ENCODE results near the gene PACSIN1. TPM values are rescaled to one million over a fixed set of nuclear protein-coding genes. Genes with fewer than 3 reads are reported as not detected.

Gene PACSIN1
- total RNA-seq, 4 donors from 2014 or later, result 1.2 TPM; not detected in 2

DNA sequence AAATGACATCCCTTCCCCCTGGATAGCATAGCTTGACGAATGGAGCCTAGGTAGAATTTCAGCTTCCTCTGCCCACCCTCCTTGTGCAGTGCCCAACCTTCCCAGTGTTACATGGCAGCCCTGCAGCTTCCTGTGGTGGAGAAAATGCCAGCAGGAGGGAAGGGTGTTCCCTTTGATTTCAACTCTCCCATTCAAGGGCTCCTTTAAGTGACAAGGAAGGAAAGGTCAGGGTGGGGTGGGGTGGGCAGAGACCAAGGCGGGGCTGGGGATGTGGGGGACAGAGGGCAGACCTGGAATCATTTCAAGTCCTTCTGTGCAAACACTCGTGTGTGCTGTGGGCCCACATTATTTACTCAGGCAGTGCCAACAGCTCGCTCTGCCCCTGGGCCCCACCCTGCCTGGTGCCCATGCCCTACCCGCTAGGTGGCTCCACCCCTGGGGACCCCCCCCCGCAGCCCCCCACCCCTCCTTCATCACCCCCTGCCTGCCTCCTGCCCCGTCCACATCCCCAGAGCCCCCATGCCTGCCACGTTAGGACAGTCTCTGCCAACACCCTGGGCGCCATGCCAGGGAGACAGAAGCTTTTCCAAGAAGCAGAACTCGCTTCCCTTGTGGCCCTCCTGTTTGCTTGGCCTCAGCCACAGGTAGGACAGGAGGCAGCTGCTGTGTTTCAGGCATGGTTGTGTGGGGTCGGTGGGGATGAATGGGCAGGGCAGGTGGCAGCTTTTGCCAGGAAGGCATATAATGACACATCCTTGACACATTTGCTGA is 80.9 kb downstream of the PACSIN1 start:
- TF ChIP-seq POLR2AphosphoS5 (IDR thresholded peaks at IDR 0.05) (no peak), EP300 (IDR thresholded peaks at IDR 0.05) (no peak), POLR2A (IDR thresholded peaks at IDR 0.05) (no peak)
- TF ChIP-seq, protein P1, sequence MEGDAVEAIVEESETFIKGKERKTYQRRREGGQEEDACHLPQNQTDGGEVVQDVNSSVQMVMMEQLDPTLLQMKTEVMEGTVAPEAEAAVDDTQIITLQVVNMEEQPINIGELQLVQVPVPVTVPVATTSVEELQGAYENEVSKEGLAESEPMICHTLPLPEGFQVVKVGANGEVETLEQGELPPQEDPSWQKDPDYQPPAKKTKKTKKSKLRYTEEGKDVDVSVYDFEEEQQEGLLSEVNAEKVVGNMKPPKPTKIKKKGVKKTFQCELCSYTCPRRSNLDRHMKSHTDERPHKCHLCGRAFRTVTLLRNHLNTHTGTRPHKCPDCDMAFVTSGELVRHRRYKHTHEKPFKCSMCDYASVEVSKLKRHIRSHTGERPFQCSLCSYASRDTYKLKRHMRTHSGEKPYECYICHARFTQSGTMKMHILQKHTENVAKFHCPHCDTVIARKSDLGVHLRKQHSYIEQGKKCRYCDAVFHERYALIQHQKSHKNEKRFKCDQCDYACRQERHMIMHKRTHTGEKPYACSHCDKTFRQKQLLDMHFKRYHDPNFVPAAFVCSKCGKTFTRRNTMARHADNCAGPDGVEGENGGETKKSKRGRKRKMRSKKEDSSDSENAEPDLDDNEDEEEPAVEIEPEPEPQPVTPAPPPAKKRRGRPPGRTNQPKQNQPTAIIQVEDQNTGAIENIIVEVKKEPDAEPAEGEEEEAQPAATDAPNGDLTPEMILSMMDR (IDR thresholded peaks at IDR 0.05), result no peak
- no peaks in the 10 kb centered on the region for H3K9me3 ChIP-seq
- no peak overlapping the region for H3K4me3 ChIP-seq
- ATAC-seq, result no peak
- no peaks in the 10 kb centered on the region for H3K27me3 ChIP-seq
- 21 to 33% methylated on average over 2 to 3 of the region's 11 CpGs for WGBS, 2 donors (ENCODE audit: low coverage in 1 of 2)
- H3K4me1 ChIP-seq, result peaks cover 0 to 17% (median 0%) of the 10 kb centered on the region in 3 donors
- no peak overlapping the region for H3K27ac ChIP-seq
- H3K36me3 ChIP-seq, result no peaks in the 10 kb centered on the region

DNA sequence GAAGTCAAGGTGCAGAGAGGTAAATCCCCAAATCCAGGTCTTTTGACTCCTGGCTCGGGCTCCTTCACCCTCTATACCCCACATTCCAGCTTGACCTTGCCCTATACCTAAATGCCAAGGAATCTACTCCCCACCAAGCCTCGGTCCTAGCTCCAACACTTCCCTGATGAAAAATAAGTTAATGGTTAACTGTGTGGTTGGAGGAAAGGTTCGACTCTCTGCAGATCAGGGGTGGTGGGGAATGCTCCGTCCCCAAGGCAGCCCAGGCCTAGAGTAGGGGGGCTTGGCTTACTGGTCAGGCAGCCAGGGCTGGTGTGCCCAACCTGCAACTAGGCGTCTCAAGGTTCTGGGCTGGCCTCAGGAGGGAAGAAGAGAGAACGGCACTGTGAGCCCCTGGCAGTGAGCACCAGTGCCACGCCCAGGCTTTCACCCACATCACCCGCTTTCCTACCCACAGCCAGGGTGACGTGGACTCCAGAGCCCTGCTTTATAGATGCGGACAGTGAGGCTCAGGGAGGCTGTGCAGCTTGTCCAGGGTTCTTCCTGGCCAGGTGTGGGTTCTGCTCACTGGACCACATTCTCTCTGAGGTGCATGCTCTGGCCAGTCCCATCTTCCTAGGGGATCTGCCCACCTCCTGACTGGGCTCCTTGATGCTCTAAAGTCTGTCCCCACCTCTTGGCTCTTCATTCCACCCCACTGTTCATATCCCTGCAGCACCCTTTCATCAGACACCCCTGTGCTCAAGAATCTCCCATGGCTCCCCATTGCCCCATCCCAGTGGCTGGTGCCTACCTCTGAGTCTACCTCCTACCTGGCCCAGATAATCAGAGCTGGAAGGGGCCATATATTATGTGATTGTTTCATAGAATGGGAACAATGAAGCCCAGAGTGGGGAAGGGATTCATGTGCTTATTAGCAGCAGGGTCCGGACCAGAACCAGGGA is 82.1 kb downstream of the PACSIN1 start:
- no peak overlapping the region for H3K4me3 ChIP-seq
- H3K9me3 ChIP-seq, result no peaks in the 10 kb centered on the region
- WGBS, 2 donors (ENCODE audit: low coverage in 1 of 2), result 86% methylated on average over 1 of the region's 11 CpGs; no CpG with 5 or more reads in 1 of the 2 donors
- no peak overlapping the region for H3K27ac ChIP-seq
- peaks cover 0 to 17% (median 0%) of the 10 kb centered on the region in 3 donors for H3K4me1 ChIP-seq
- H3K36me3 ChIP-seq, result no peaks in the 10 kb centered on the region
- no peak for TF ChIP-seq POLR2AphosphoS5 (IDR thresholded peaks at IDR 0.05)
- no peak for TF ChIP-seq EP300 (IDR thresholded peaks at IDR 0.05)
- TF ChIP-seq POLR2A (IDR thresholded peaks at IDR 0.05), result no peak
- TF ChIP-seq, protein P1 (IDR thresholded peaks at IDR 0.05), result no peak
- H3K27me3 ChIP-seq, result no peaks in the 10 kb centered on the region
- no peak for ATAC-seq

DNA sequence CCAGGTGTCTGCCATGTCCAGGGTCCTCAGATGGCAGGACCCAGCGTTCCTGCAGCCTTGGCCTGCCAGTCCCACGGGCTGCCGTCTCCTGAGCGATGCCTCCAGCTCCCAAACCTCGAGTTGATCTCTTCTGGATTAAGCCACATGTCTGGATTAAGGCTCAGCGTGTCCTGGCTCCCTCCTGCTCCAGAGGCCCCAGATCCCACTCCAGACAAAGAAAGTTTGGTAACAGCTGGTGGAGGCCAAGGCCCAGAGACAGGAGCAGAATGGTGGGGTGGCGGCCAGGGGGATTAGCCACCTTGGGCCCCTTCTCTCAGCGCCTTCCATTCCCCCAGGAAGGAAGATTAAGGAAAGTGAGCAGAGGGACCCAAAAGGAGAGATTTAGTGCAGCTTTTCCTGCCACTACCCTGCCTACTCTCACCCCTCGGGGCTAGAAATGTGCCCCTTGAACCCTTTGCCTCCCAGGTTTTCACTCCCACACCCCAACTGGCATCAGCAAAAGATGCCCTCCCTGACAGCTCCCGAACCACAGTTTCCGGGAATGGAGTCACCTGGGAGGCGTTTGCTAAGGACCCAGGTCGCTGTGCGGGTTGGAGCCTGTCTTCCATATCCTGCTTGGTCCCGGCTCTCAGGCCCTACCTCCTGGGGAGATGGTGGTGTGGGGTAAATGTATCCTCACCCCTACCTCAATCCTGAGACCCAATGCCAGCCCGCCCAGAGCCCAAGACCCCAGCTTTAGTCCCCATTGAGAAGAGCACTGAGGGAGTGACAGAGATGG is 83.3 kb downstream of the PACSIN1 start:
- TF ChIP-seq POLR2AphosphoS5 (IDR thresholded peaks at IDR 0.05) (no peak), POLR2A (IDR thresholded peaks at IDR 0.05) (no peak), EP300 (IDR thresholded peaks at IDR 0.05) (no peak)
- TF ChIP-seq, protein P1 (IDR thresholded peaks at IDR 0.05), result no peak
- Histone ChIP-seq H3K27ac (no peak overlapping the region), H3K4me3 (no peak overlapping the region), H3K9me3 (no peaks in the 10 kb centered on the region), H3K4me1 (peaks cover 0 to 17% (median 0%) of the 10 kb centered on the region in 3 donors), H3K27me3 (no peaks in the 10 kb centered on the region), H3K36me3 (no peaks in the 10 kb centered on the region)
- WGBS, 2 donors (ENCODE audit: low coverage in 1 of 2), result 83 to 88% methylated on average over 6 of the region's 16 CpGs
- no peak for ATAC-seq

DNA sequence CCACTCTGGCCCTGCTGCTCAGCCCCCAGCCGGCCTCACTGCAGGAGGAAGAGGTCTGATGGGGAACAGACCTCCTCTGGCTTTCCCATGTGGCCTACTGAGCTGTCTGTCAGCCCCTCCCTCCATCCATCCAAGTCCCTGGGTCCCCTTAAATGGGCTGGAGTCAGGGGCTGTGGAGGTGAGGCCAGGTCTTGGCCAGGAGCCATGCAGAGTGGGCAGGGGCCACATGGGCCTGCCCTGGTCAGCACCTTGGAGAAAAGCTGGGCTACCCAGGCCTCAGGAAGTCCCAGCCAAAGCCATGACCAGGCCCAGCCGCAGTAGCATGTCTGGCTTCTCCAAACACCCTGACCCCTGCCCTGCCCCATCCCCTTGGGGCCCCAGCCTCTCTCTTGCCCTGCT is 83.9 kb downstream of the PACSIN1 start:
- no peak for ATAC-seq
- no CpG with 5 or more reads among the region's 2 CpGs for WGBS, 2 donors (ENCODE audit: low coverage in 1 of 2)
- H3K36me3 ChIP-seq, result no peaks in the 10 kb centered on the region
- H3K27ac ChIP-seq, result no peak overlapping the region
- H3K4me3 ChIP-seq, result no peak overlapping the region
- H3K4me1 ChIP-seq, result peaks cover 0 to 17% (median 0%) of the 10 kb centered on the region in 3 donors
- H3K27me3 ChIP-seq, result no peaks in the 10 kb centered on the region
- TF ChIP-seq EP300 (IDR thresholded peaks at IDR 0.05) (no peak), POLR2AphosphoS5 (IDR thresholded peaks at IDR 0.05) (no peak), POLR2A (IDR thresholded peaks at IDR 0.05) (no peak)
- TF ChIP-seq, protein P1 (IDR thresholded peaks at IDR 0.05), result no peak
- no peaks in the 10 kb centered on the region for H3K9me3 ChIP-seq
